ENCODE results near the gene RTN4. TPM values are rescaled to one million over a fixed set of nuclear protein-coding genes. Genes with fewer than 3 reads are reported as not detected.
"Not testable (repeated sequence)": the region's sequence is repeated elsewhere in the genome, so short reads cannot be mapped to it uniquely, and the experiment has no call there.

The RTN4 gene
- polyA plus RNA-seq, 4 donors = 98.1 to 291 (median 158) TPM

GRCh38 chr2:55092439-55092838 is 42.2 kb upstream of the RTN4 start:
- H3K4me1 ChIP-seq (ENCODE audit: control insufficient read depth in 3 of 3, insufficient read depth in 2 of 3, low read depth in 1 of 3, low read length in 2 of 3) = no peaks in the 10 kb centered on the region
- no peak overlapping the region for H3K27ac ChIP-seq (ENCODE audit: low read depth in 1 of 3, low read length in 2 of 3)
- H3K36me3 ChIP-seq (ENCODE audit: control insufficient read depth in 3 of 3, insufficient read depth in 2 of 3, low read depth in 1 of 3, low read length in 3 of 3) = no peaks in the 10 kb centered on the region
- H3K27me3 ChIP-seq (ENCODE audit: control insufficient read depth in 3 of 3, insufficient read depth in 3 of 3, low read length in 3 of 3) = no peaks in the 10 kb centered on the region
- no peak for FAIRE-seq
- no peak overlapping the region for H3K4me3 ChIP-seq (ENCODE audit: low read depth in 1 of 3, low read length in 3 of 3)
- 39 to 80% (median 59%) methylated on average over 6 of the region's 6 CpGs for WGBS, 3 donors
- no peaks in the 10 kb centered on the region for H3K9me3 ChIP-seq (ENCODE audit: control insufficient read depth in 2 of 2, insufficient read depth in 1 of 2, low read depth in 1 of 2, low read length in 1 of 2)
- DNase-seq = peak; percentile 33 to 67

DNA sequence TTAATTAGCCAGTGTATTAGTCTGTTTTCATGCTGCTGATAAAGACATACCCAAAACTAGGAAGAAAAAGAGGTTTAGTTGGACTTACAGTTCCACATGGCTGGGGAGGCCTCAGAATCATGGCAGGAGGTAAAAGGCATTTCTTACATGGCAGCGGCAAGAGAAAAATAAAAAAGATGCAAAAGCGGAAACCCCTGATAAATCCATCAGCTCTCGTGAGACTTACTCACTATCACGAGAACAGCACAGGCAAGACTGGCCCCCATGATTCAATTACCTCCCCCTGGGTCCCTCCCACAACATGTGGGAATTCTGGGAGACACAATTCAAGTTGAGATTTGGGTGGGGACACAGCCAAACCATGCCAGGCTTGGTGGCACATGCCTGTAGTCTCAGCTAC is 41.4 kb upstream of the RTN4 start:
- not testable (repeated sequence) for H3K27ac ChIP-seq (ENCODE audit: low read depth in 1 of 3, low read length in 2 of 3); H3K4me1 ChIP-seq (ENCODE audit: control insufficient read depth in 3 of 3, insufficient read depth in 2 of 3, low read depth in 1 of 3, low read length in 2 of 3); H3K9me3 ChIP-seq (ENCODE audit: control insufficient read depth in 2 of 2, insufficient read depth in 1 of 2, low read depth in 1 of 2, low read length in 1 of 2); H3K4me3 ChIP-seq (ENCODE audit: low read depth in 1 of 3, low read length in 3 of 3); DNase-seq; H3K36me3 ChIP-seq (ENCODE audit: control insufficient read depth in 3 of 3, insufficient read depth in 2 of 3, low read depth in 1 of 3, low read length in 3 of 3); FAIRE-seq; H3K27me3 ChIP-seq (ENCODE audit: control insufficient read depth in 3 of 3, insufficient read depth in 3 of 3, low read length in 3 of 3)
- 65 to 78% (median 71%) methylated on average over 3 to 4 of the region's 4 CpGs for WGBS, 3 donors

- WGBS, 3 donors = 87 to 93% (median 93%) methylated on average over 2 of the region's 2 CpGs
- no peaks in the 10 kb centered on the region for H3K36me3 ChIP-seq (ENCODE audit: control insufficient read depth in 3 of 3, insufficient read depth in 2 of 3, low read depth in 1 of 3, low read length in 3 of 3)
- H3K9me3 ChIP-seq (ENCODE audit: control insufficient read depth in 2 of 2, insufficient read depth in 1 of 2, low read depth in 1 of 2, low read length in 1 of 2) = no peaks in the 10 kb centered on the region
- H3K27me3 ChIP-seq (ENCODE audit: control insufficient read depth in 3 of 3, insufficient read depth in 3 of 3, low read length in 3 of 3) = no peaks in the 10 kb centered on the region
- DNase-seq (no peak), FAIRE-seq (no peak)
- no peaks in the 10 kb centered on the region for H3K4me1 ChIP-seq (ENCODE audit: control insufficient read depth in 3 of 3, insufficient read depth in 2 of 3, low read depth in 1 of 3, low read length in 2 of 3)
- no peak overlapping the region for H3K27ac ChIP-seq (ENCODE audit: low read depth in 1 of 3, low read length in 2 of 3)
- H3K4me3 ChIP-seq (ENCODE audit: low read depth in 1 of 3, low read length in 3 of 3) = no peak overlapping the region
Observed at GRCh38 chr2:55090702-55091101, 40.5 kb upstream of the RTN4 start.

- H3K9me3 ChIP-seq (ENCODE audit: control insufficient read depth in 2 of 2, insufficient read depth in 1 of 2, low read depth in 1 of 2, low read length in 1 of 2) = no peaks in the 10 kb centered on the region
- no peak for FAIRE-seq
- H3K27me3 ChIP-seq (ENCODE audit: control insufficient read depth in 3 of 3, insufficient read depth in 3 of 3, low read length in 3 of 3) = no peaks in the 10 kb centered on the region
- H3K4me3 ChIP-seq (ENCODE audit: low read depth in 1 of 3, low read length in 3 of 3) = no peak overlapping the region
- 91 to 94% (median 92%) methylated on average over 1 of the region's 1 CpG for WGBS, 3 donors
- H3K27ac ChIP-seq (ENCODE audit: low read depth in 1 of 3, low read length in 2 of 3) = no peak overlapping the region
- H3K4me1 ChIP-seq (ENCODE audit: control insufficient read depth in 3 of 3, insufficient read depth in 2 of 3, low read depth in 1 of 3, low read length in 2 of 3) = no peaks in the 10 kb centered on the region
- no peak for DNase-seq
- H3K36me3 ChIP-seq (ENCODE audit: control insufficient read depth in 3 of 3, insufficient read depth in 2 of 3, low read depth in 1 of 3, low read length in 3 of 3) = no peaks in the 10 kb centered on the region
Observed at GRCh38 chr2:55089726-55090125, 39.5 kb upstream of the RTN4 start.

DNA sequence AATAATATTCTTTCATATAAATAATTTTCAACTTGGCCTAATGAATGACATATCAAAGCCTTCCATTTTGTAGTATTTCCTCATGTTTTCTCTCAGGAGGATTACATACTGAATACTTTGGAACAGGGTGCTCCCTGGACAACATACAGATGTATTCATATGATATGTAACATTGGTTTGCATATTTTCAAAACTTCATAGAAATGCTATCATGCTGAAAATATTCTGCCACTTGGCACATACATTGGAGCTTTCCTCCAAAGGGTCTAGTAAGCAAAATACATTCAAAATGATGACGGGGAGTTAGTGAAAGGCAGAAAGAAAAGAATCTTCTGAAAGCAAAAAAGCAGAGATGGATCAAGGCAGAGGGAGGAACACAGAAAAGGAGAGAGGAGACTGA is 38.1 kb upstream of the RTN4 start:
- FAIRE-seq (no peak), DNase-seq (no peak)
- Histone ChIP-seq H3K27ac (ENCODE audit: low read depth in 1 of 3, low read length in 2 of 3) (no peak overlapping the region), H3K4me1 (ENCODE audit: control insufficient read depth in 3 of 3, insufficient read depth in 2 of 3, low read depth in 1 of 3, low read length in 2 of 3) (no peaks in the 10 kb centered on the region), H3K36me3 (ENCODE audit: control insufficient read depth in 3 of 3, insufficient read depth in 2 of 3, low read depth in 1 of 3, low read length in 3 of 3) (no peaks in the 10 kb centered on the region), H3K9me3 (ENCODE audit: control insufficient read depth in 2 of 2, insufficient read depth in 1 of 2, low read depth in 1 of 2, low read length in 1 of 2) (no peaks in the 10 kb centered on the region), H3K27me3 (ENCODE audit: control insufficient read depth in 3 of 3, insufficient read depth in 3 of 3, low read length in 3 of 3) (no peaks in the 10 kb centered on the region), H3K4me3 (ENCODE audit: low read depth in 1 of 3, low read length in 3 of 3) (no peak overlapping the region)
- WGBS, 3 donors = 74 to 95% (median 89%) methylated on average over 1 of the region's 1 CpG

DNA sequence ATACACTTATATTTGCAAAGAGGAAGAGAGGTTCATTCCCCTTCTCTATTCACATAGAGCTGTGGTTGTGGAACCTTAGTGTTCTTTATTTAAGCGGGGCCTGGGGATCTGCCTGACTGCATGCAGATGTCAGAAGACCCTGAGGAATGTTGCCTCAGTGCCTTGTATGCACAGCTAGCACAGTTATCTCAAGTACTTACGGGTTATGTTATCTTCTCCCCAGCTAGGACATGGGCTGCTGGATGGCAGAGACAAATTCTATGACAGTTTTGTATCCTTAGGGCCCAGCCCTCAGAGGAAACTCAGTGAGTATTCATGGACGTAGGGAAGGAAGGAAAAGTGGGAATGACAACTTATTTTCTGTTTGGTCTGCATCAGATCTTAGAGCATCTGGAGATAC is 37.7 kb upstream of the RTN4 start:
- 71 to 83% (median 74%) methylated on average over 3 of the region's 3 CpGs for WGBS, 3 donors
- FAIRE-seq = no peak
- no peak for DNase-seq
- H3K27ac ChIP-seq (ENCODE audit: low read depth in 1 of 3, low read length in 2 of 3) = no peak overlapping the region
- H3K36me3 ChIP-seq (ENCODE audit: control insufficient read depth in 3 of 3, insufficient read depth in 2 of 3, low read depth in 1 of 3, low read length in 3 of 3) = no peaks in the 10 kb centered on the region
- no peaks in the 10 kb centered on the region for H3K9me3 ChIP-seq (ENCODE audit: control insufficient read depth in 2 of 2, insufficient read depth in 1 of 2, low read depth in 1 of 2, low read length in 1 of 2)
- H3K4me3 ChIP-seq (ENCODE audit: low read depth in 1 of 3, low read length in 3 of 3) = no peak overlapping the region
- no peaks in the 10 kb centered on the region for H3K4me1 ChIP-seq (ENCODE audit: control insufficient read depth in 3 of 3, insufficient read depth in 2 of 3, low read depth in 1 of 3, low read length in 2 of 3)
- no peaks in the 10 kb centered on the region for H3K27me3 ChIP-seq (ENCODE audit: control insufficient read depth in 3 of 3, insufficient read depth in 3 of 3, low read length in 3 of 3)

- DNase-seq = no peak
- H3K9me3 ChIP-seq (ENCODE audit: control insufficient read depth in 2 of 2, insufficient read depth in 1 of 2, low read depth in 1 of 2, low read length in 1 of 2) = no peaks in the 10 kb centered on the region
- H3K36me3 ChIP-seq (ENCODE audit: control insufficient read depth in 3 of 3, insufficient read depth in 2 of 3, low read depth in 1 of 3, low read length in 3 of 3) = no peaks in the 10 kb centered on the region
- H3K27me3 ChIP-seq (ENCODE audit: control insufficient read depth in 3 of 3, insufficient read depth in 3 of 3, low read length in 3 of 3) = no peaks in the 10 kb centered on the region
- H3K27ac ChIP-seq (ENCODE audit: low read depth in 1 of 3, low read length in 2 of 3) = no peak overlapping the region
- H3K4me3 ChIP-seq (ENCODE audit: low read depth in 1 of 3, low read length in 3 of 3) = no peak overlapping the region
- no peak for FAIRE-seq
- no peaks in the 10 kb centered on the region for H3K4me1 ChIP-seq (ENCODE audit: control insufficient read depth in 3 of 3, insufficient read depth in 2 of 3, low read depth in 1 of 3, low read length in 2 of 3)
Observed at GRCh38 chr2:55087501-55087900, 37.2 kb upstream of the RTN4 start.

DNA sequence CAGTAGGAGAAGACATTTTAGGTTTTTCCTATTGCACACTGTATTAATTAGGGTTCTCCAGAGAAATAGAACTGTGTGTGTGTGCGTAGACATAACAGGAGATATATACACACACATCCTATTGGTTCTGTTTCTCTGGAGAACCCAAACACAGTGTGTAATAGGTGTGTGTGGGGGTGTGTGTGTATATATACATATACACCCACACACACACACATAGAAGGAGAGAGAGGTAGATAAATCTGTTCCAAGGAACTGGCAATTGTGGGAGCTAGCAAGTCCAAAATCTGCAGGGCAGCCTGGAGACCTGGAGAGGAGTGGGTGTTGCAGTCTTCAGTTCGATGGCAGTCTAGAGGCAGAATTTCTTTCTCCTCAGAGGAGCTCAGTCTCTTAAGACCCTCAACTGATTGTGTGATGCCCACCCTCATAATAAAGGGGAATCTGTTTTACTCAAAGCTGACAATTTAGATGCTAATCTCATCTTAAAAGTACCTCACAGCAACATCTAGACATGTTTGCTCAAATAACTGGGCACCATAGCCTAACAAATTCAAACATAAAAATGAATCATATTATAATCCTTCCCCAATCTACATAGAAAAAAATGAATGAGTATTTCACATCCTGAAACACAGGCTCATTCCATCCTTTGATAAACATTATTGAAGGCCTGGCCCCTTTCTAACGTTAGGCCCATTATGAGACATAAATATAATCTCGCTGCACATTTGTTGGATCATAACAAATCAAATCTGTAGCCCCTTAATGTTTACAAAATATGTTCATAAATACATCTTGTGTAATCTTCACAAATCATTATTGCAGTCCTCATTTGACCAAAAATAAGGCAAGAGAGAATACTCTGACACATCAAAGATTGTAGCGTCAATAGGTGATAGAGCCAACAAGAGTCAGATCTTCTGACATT is 35.1 kb upstream of the RTN4 start:
- DNase-seq = no peak
- no peak for FAIRE-seq
- Histone ChIP-seq H3K27me3 (ENCODE audit: control insufficient read depth in 3 of 3, insufficient read depth in 3 of 3, low read length in 3 of 3) (no peaks in the 10 kb centered on the region), H3K9me3 (ENCODE audit: control insufficient read depth in 2 of 2, insufficient read depth in 1 of 2, low read depth in 1 of 2, low read length in 1 of 2) (no peaks in the 10 kb centered on the region), H3K4me1 (ENCODE audit: control insufficient read depth in 3 of 3, insufficient read depth in 2 of 3, low read depth in 1 of 3, low read length in 2 of 3) (no peaks in the 10 kb centered on the region), H3K4me3 (ENCODE audit: low read depth in 1 of 3, low read length in 3 of 3) (no peak overlapping the region), H3K27ac (ENCODE audit: low read depth in 1 of 3, low read length in 2 of 3) (no peak overlapping the region), H3K36me3 (ENCODE audit: control insufficient read depth in 3 of 3, insufficient read depth in 2 of 3, low read depth in 1 of 3, low read length in 3 of 3) (no peaks in the 10 kb centered on the region)
- WGBS, 3 donors = 83 to 88% (median 86%) methylated on average over 5 of the region's 5 CpGs

DNA sequence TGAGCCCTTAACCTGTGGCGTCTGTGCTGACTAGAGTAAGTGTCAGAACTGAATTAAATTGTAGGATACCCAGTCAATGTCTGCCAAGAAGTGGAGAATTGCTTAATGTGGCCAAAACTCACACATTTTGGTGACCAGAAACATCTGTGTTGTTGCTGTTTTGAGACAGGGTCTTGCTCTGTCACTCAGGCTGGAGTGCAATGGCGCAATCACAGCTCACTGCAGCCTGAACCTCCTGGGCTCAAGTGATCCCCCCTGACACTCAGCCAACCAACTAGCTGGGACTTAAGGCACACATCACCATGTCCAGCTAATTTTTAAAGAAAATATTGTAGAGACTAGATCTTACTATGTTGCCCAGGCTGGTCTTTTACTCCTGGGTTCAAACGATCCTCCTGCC is 34.4 kb upstream of the RTN4 start:
- no peak overlapping the region for H3K27ac ChIP-seq (ENCODE audit: low read depth in 1 of 3, low read length in 2 of 3)
- H3K27me3 ChIP-seq (ENCODE audit: control insufficient read depth in 3 of 3, insufficient read depth in 3 of 3, low read length in 3 of 3) = no peaks in the 10 kb centered on the region
- H3K4me1 ChIP-seq (ENCODE audit: control insufficient read depth in 3 of 3, insufficient read depth in 2 of 3, low read depth in 1 of 3, low read length in 2 of 3) = no peaks in the 10 kb centered on the region
- no peak for FAIRE-seq
- H3K36me3 ChIP-seq (ENCODE audit: control insufficient read depth in 3 of 3, insufficient read depth in 2 of 3, low read depth in 1 of 3, low read length in 3 of 3) = no peaks in the 10 kb centered on the region
- no peak for DNase-seq
- 91 to 97% (median 95%) methylated on average over 3 of the region's 3 CpGs for WGBS, 3 donors
- no peak overlapping the region for H3K4me3 ChIP-seq (ENCODE audit: low read depth in 1 of 3, low read length in 3 of 3)
- H3K9me3 ChIP-seq (ENCODE audit: control insufficient read depth in 2 of 2, insufficient read depth in 1 of 2, low read depth in 1 of 2, low read length in 1 of 2) = no peaks in the 10 kb centered on the region
